Endothelial cell of umbilical vein (primary cell): ENCODE data around the gene CYP19A1.

Experiments
- CTCF ChIP-seq, 2 donors: IDR thresholded peaks; 1 replicate in 1 of 2; 2 replicates in 1 of 2; pipeline ENCODE4 v1.5.1; 2011; ENCODE audit warnings: low read length in 2 of 2, mild to moderate bottlenecking in 2 of 2, moderate library complexity in 2 of 2, control low read depth in 1 of 2, inconsistent platforms in 1 of 2, low read depth in 1 of 2; ENCODE audit not compliant: insufficient read depth in 1 of 2; ENCODE audit errors: extremely low read depth in 1 of 2
- EZH2 ChIP-seq: IDR thresholded peaks from 2 replicates; pipeline ENCODE4 v1.6.1; 2012; ENCODE audit warnings: borderline replicate concordance, low read depth, mild to moderate bottlenecking, moderate library complexity, low read length, inconsistent platforms; ENCODE audit not compliant: severe bottlenecking
- FOS ChIP-seq: IDR thresholded peaks from 2 replicates; pipeline ENCODE4 v1.6.1; 2011; ENCODE audit warnings: mild to moderate bottlenecking, low read length, moderate library complexity, borderline replicate concordance; ENCODE audit not compliant: insufficient read depth
- GATA2 ChIP-seq: IDR thresholded peaks from 2 replicates; pipeline ENCODE4 v1.7.0; 2011; ENCODE audit warnings: low read depth, mild to moderate bottlenecking, moderate library complexity, mixed read lengths, low read length; ENCODE audit not compliant: insufficient read length, insufficient read depth
- MYC ChIP-seq: IDR thresholded peaks from one replicate; pipeline ENCODE4 v1.6.1; 2011; ENCODE audit warnings: mild to moderate bottlenecking, low read depth, low read length
- POLR2A ChIP-seq: IDR thresholded peaks from 2 replicates; pipeline ENCODE4 v1.6.1; 2012; ENCODE audit warnings: low read depth, mild to moderate bottlenecking, control low read depth, low read length
- POLR2AphosphoS5 ChIP-seq: IDR thresholded peaks from 2 replicates; pipeline ENCODE4 v1.6.1; 2012; ENCODE audit warnings: low read depth, mild to moderate bottlenecking, control low read depth, low read length, moderate library complexity; ENCODE audit not compliant: insufficient read depth

- TF ChIP-seq CTCF (IDR thresholded peaks at IDR 0.05; ENCODE audit: extremely low read depth in 1 of 2, insufficient read depth in 1 of 2, low read depth in 1 of 2, low read length in 2 of 2) = no peak
- no peak for TF ChIP-seq EZH2
- TF ChIP-seq POLR2A = no peak
- no peak for TF ChIP-seq FOS
- no peak for TF ChIP-seq GATA2
- TF ChIP-seq MYC = no peak
- no peak for TF ChIP-seq POLR2AphosphoS5
Measured at GRCh38 chr15:51195459-51195858, 142.9 kb downstream of the CYP19A1 start.
